Neuronal stem cell (in vitro differentiated cells): ENCODE data around the gene LCLAT1.

ENCODE experiments used
- DNase-seq: peaks from one replicate; pipeline ENCODE4 v3.0.0-alpha.2; 2013; ENCODE audit warnings: low spot score
- H2AFZ ChIP-seq: one replicate; pipeline ENCODE4 v1.6.1; 2013; ENCODE audit warnings: mild to moderate bottlenecking, low read length, inconsistent platforms
- H2AK5ac ChIP-seq: 2 replicates; pipeline ENCODE4 v1.6.1; 2013; ENCODE audit warnings: low read depth, mild to moderate bottlenecking, inconsistent platforms, low read length, moderate library complexity, mixed read lengths
- H2BK120ac ChIP-seq: 2 replicates; pipeline ENCODE4 v1.6.1; 2013; ENCODE audit warnings: low read depth, mild to moderate bottlenecking, inconsistent platforms, low read length, moderate library complexity, mixed read lengths
- H2BK12ac ChIP-seq: one replicate; pipeline ENCODE4 v1.6.1; 2013; ENCODE audit warnings: low read length, inconsistent platforms
- H2BK15ac ChIP-seq: 2 replicates; pipeline ENCODE4 v1.6.1; 2013; ENCODE audit warnings: mild to moderate bottlenecking, low read length, inconsistent platforms, mixed read lengths
- H2BK5ac ChIP-seq: one replicate; pipeline ENCODE4 v1.6.1; 2013; ENCODE audit warnings: inconsistent platforms, mild to moderate bottlenecking, low read length, moderate library complexity
- H3K14ac ChIP-seq: one replicate; pipeline ENCODE4 v1.6.1; 2013; ENCODE audit warnings: low read length, inconsistent platforms
- H3K18ac ChIP-seq: 2 replicates; pipeline ENCODE4 v1.6.1; 2013; ENCODE audit warnings: low read length, inconsistent platforms
- H3K23ac ChIP-seq: 2 replicates; pipeline ENCODE4 v1.6.1; 2013; ENCODE audit warnings: low read depth, mild to moderate bottlenecking, mixed read lengths, low read length, inconsistent platforms; ENCODE audit not compliant: poor library complexity
- H3K27ac ChIP-seq: replicated peaks from 3 replicates; pipeline ENCODE4 v1.5.1; 2013; ENCODE audit warnings: low read length, inconsistent platforms
- H3K27me3 ChIP-seq, 3 experiments: 2 replicates each; pipeline ENCODE4 v1.6.1; 2013; ENCODE audit warnings: low read length in 3 of 3, mild to moderate bottlenecking in 2 of 3, inconsistent platforms in 1 of 3, low read depth in 1 of 3, mixed read lengths in 1 of 3, moderate library complexity in 1 of 3; ENCODE audit not compliant: control insufficient read depth in 3 of 3, insufficient read depth in 3 of 3
- H3K36me3 ChIP-seq, 2 donors: replicated peaks in 1 of 2; 2 replicates each; pipeline ENCODE4 v1.6.1; 2013; ENCODE audit warnings: low read length in 2 of 2; ENCODE audit not compliant: control insufficient read depth in 2 of 2, insufficient read depth in 2 of 2
- H3K4ac ChIP-seq: 2 replicates; pipeline ENCODE4 v1.6.1; 2013; ENCODE audit warnings: inconsistent platforms, mild to moderate bottlenecking, low read length, moderate library complexity
- H3K4me1 ChIP-seq, 2 donors: 1 replicate in 1 of 2; 2 replicates in 1 of 2; pipeline ENCODE4 v1.6.1; 2013; ENCODE audit warnings: low read length in 2 of 2, low read depth in 1 of 2; ENCODE audit not compliant: control insufficient read depth in 2 of 2, insufficient read depth in 1 of 2
- H3K4me2 ChIP-seq: one replicate; pipeline ENCODE4 v1.6.1; 2013; ENCODE audit warnings: mild to moderate bottlenecking, low read length, inconsistent platforms; ENCODE audit not compliant: insufficient read depth, poor library complexity, severe bottlenecking
- H3K4me3 ChIP-seq, 2 donors: 2 replicates each; pipeline ENCODE4 v1.5.1; 2013; ENCODE audit warnings: low read length in 2 of 2, mild to moderate bottlenecking in 2 of 2, inconsistent platforms in 1 of 2, moderate library complexity in 1 of 2
- H3K79me1 ChIP-seq: one replicate; pipeline ENCODE4 v1.6.1; 2013; ENCODE audit warnings: low read depth, mild to moderate bottlenecking, inconsistent platforms, low read length, moderate library complexity
- H3K9ac ChIP-seq: one replicate; pipeline ENCODE4 v1.6.1; 2013; ENCODE audit warnings: mild to moderate bottlenecking, low read depth, low read length, inconsistent platforms; ENCODE audit not compliant: poor library complexity
- H3K9me3 ChIP-seq, 2 donors: replicated peaks in 1 of 2; 2 replicates each; pipeline versions ENCODE3 to v1.6.1; 2013; ENCODE audit warnings: low read length in 2 of 2, mild to moderate bottlenecking in 2 of 2, inconsistent platforms in 1 of 2, low read depth in 1 of 2, mixed read lengths in 1 of 2, moderate library complexity in 1 of 2; ENCODE audit not compliant: control insufficient read depth in 2 of 2, insufficient read depth in 1 of 2
- H4K8ac ChIP-seq: one replicate; pipeline ENCODE4 v1.6.1; 2013; ENCODE audit warnings: low read depth, mild to moderate bottlenecking, inconsistent platforms, low read length, moderate library complexity
- H4K91ac ChIP-seq: one replicate; pipeline ENCODE4 v1.6.1; 2013; ENCODE audit warnings: low read length, low read depth, mild to moderate bottlenecking, inconsistent platforms; ENCODE audit not compliant: poor library complexity
- whole genome bisulfite sequencing, 2 donors: extraction: QIAGEN DNeasy Blood & Tissue Kit; methylation state at CpG; one replicate each; pipeline ENCODE4 v1.1.7; 2013; ENCODE audit warnings: missing lambda C conversion rate in 2 of 2, mixed read lengths in 1 of 2; ENCODE audit not compliant: insufficient read length in 2 of 2, insufficient replicate concordance in 1 of 2; ENCODE audit errors: extremely low coverage in 2 of 2; 5-methylcytosine and 5-hydroxymethylcytosine counted together

The LCLAT1 gene

DNA sequence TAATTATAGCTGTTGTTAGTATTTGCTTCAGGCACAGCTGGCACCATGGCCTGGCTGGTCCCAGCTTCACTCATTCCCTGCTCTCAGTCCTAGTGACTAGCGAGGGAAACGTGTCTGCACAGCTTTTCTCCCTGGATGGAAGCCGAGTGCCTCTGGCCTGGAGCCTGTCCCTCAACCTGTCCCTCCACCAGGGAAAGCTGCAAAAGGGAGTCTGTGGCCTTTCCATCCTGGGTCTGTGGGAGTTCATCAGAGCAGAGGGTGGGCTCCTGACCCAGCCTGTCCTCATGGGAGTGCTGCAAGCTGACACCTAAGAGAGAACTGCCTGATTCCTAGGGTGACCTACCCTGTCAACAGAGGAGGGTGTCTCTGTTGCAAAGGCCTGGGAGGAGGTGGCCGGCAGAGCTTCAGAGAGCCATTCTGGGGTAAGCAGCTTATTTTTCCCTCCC is 241.9 kb downstream of the LCLAT1 start:
- Histone ChIP-seq H2BK12ac (no peak overlapping the region), H3K4me1 (no peaks in the 10 kb centered on the region), H3K4me3 (no peak overlapping the region), H4K8ac (no peak overlapping the region), H3K27ac (no peak overlapping the region), H3K27me3 (peaks cover 0 to 11% (median 0%) of the 10 kb centered on the region in 3 experiments), H3K9ac (peak overlapping the region; percentile 63), H2AK5ac (peak overlapping the region; percentile 23), H3K14ac (no peak overlapping the region), H2BK5ac (no peak overlapping the region), H3K9me3 (peaks cover 0 to under 1% of the 10 kb centered on the region in 2 donors), H4K91ac (no peak overlapping the region), H3K4me2 (no peak overlapping the region), H2AFZ (no peak overlapping the region), H3K36me3 (no peaks in the 10 kb centered on the region), H3K18ac (no peak overlapping the region), H3K23ac (no peak overlapping the region), H2BK15ac (no peak overlapping the region), H3K4ac (no peak overlapping the region), H2BK120ac (no peak overlapping the region), H3K79me1 (no peaks in the 10 kb centered on the region)
- no CpG with 5 or more reads among the region's 4 CpGs for WGBS, 2 donors
- DNase-seq = no peak

DNA sequence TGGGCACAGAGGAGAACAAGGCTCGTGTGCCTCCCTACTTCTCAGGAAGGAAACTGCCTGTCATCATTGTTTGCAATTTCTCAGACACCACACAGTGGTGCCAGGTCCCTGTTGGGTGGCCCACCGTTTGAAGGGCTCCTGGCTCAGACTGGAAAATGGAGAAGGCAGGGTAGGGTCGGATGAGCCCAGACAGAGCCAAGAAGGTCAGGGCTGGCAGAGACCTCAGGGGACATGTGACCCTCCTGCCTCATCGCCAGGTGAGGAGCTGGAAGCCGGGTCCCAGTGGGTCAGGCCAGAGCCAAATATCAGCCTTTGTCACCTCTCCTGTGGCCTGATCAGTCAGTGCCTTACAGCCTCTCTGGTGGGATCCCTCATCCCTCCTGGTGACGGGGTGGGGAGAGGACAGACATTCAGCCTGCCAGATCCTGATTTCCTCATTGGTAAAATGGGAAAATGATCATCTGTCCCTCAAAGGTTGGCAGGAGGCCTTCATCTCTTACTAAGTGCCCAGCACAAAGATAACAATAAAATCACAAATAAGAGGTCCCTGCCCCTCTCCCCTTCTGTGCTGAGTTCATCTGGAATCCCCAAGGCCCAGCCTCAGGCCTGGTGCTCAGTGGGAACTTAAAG is 242.6 kb downstream of the LCLAT1 start:
- Histone ChIP-seq H4K8ac (no peak overlapping the region), H3K23ac (no peak overlapping the region), H3K18ac (no peak overlapping the region), H3K4me1 (no peaks in the 10 kb centered on the region), H3K4me2 (no peak overlapping the region), H3K27me3 (peaks cover 0 to 11% (median 0%) of the 10 kb centered on the region in 3 experiments), H2AK5ac (no peak overlapping the region), H2BK12ac (no peak overlapping the region), H3K4ac (no peak overlapping the region), H3K79me1 (no peaks in the 10 kb centered on the region), H3K27ac (no peak overlapping the region), H3K9ac (no peak overlapping the region), H2BK15ac (no peak overlapping the region), H2BK120ac (no peak overlapping the region), H3K4me3 (no peak overlapping the region), H3K14ac (no peak overlapping the region), H3K36me3 (no peaks in the 10 kb centered on the region), H2AFZ (no peak overlapping the region), H2BK5ac (no peak overlapping the region), H4K91ac (no peak overlapping the region), H3K9me3 (no peaks in the 10 kb centered on the region)
- DNase-seq = no peak
- WGBS, 2 donors = no CpG with 5 or more reads among the region's 6 CpGs

GRCh38 chr2:30690126-30690561 is 243.1 kb downstream of the LCLAT1 start:
- H3K79me1 ChIP-seq = no peaks in the 10 kb centered on the region
- no peak overlapping the region for H2AFZ ChIP-seq
- H3K9me3 ChIP-seq = no peaks in the 10 kb centered on the region
- H3K36me3 ChIP-seq = no peaks in the 10 kb centered on the region
- H3K4ac ChIP-seq = no peak overlapping the region
- peaks cover 0 to 11% (median 0%) of the 10 kb centered on the region in 3 experiments for H3K27me3 ChIP-seq
- no peak overlapping the region for H3K18ac ChIP-seq
- no peak overlapping the region for H3K4me2 ChIP-seq
- H2BK5ac ChIP-seq = no peak overlapping the region
- H3K4me3 ChIP-seq = no peak overlapping the region
- no peak overlapping the region for H2BK120ac ChIP-seq
- no peak for DNase-seq
- H4K91ac ChIP-seq = no peak overlapping the region
- no peaks in the 10 kb centered on the region for H3K4me1 ChIP-seq
- no peak overlapping the region for H2BK12ac ChIP-seq
- H3K23ac ChIP-seq = no peak overlapping the region
- no peak overlapping the region for H2BK15ac ChIP-seq
- no peak overlapping the region for H3K27ac ChIP-seq
- no CpG with 5 or more reads among the region's 5 CpGs for WGBS, 2 donors
- no peak overlapping the region for H3K14ac ChIP-seq
- H2AK5ac ChIP-seq = no peak overlapping the region
- H4K8ac ChIP-seq = no peak overlapping the region
- no peak overlapping the region for H3K9ac ChIP-seq

- H4K91ac ChIP-seq = no peak overlapping the region
Measured at GRCh38 chr2:30691091-30691947, 244.3 kb downstream of the LCLAT1 start.

More at GRCh38 chr2:30691091-30691947, 244.3 kb downstream of the LCLAT1 start:
- H2AK5ac ChIP-seq = peak overlapping the region; percentile 73
- H3K14ac ChIP-seq = no peak overlapping the region
- H3K27ac ChIP-seq = no peak overlapping the region
- H3K4me1 ChIP-seq = no peaks in the 10 kb centered on the region
- no CpG with 5 or more reads among the region's 7 CpGs for WGBS, 2 donors
- H3K9ac ChIP-seq = no peak overlapping the region
- no peak overlapping the region for H3K4me2 ChIP-seq
- H3K18ac ChIP-seq = peak overlapping the region; percentile 74
- H2AFZ ChIP-seq = no peak overlapping the region
- no peaks in the 10 kb centered on the region for H3K9me3 ChIP-seq
- H4K8ac ChIP-seq = no peak overlapping the region
- H2BK120ac ChIP-seq = no peak overlapping the region
- peaks cover 0 to 11% (median 0%) of the 10 kb centered on the region in 3 experiments for H3K27me3 ChIP-seq
- H3K36me3 ChIP-seq = no peaks in the 10 kb centered on the region
- H3K4ac ChIP-seq = no peak overlapping the region
- H2BK12ac ChIP-seq = no peak overlapping the region
- H3K4me3 ChIP-seq = no peak overlapping the region
- H3K23ac ChIP-seq = no peak overlapping the region
- peak overlapping the region; percentile 43 for H2BK5ac ChIP-seq
- H2BK15ac ChIP-seq = no peak overlapping the region
- DNase-seq = no peak
- no peaks in the 10 kb centered on the region for H3K79me1 ChIP-seq
